ENCODE measurements around the gene PLG.
"Not testable (repeated sequence)": the region's sequence is repeated elsewhere in the genome, so short reads cannot be mapped to it uniquely, and the experiment has no call there.

PLG gene

GRCh38 chr6:160714731-160715316 lies 12.8 kb downstream of the PLG start:
- no peak overlapping the region for H3K27ac ChIP-seq (ENCODE audit: low read depth, low read length)
- H3K36me3 ChIP-seq (ENCODE audit: insufficient read depth, low read length): no peaks in the 10 kb centered on the region
- H3K4me1 ChIP-seq (ENCODE audit: insufficient read depth, low read length): no peaks in the 10 kb centered on the region
- no peak overlapping the region for H3K4me3 ChIP-seq (ENCODE audit: low read depth in 1 of 2, low read length in 2 of 2)
- H3K9me3 ChIP-seq (ENCODE audit: low read length): no peaks in the 10 kb centered on the region
- no peak overlapping the region for H3K9ac ChIP-seq (ENCODE audit: low read length)
- no peaks in the 10 kb centered on the region for H3K27me3 ChIP-seq (ENCODE audit: control insufficient read depth in 1 of 2, insufficient read depth in 2 of 2, low read length in 2 of 2)

DNA sequence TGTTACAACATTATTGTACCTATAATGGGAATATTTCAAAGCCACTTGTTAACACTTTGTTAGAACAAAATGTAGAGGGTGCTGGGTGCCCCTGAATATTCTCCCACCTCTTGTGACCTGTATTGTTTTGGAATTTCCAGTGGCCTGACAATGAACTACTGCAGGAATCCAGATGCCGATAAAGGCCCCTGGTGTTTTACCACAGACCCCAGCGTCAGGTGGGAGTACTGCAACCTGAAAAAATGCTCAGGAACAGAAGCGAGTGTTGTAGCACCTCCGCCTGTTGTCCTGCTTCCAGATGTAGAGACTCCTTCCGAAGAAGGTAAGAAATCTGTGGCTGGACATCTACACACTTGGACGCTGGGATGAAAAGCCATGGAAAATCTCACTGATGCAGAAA lies 28.9 kb downstream of the PLG start:
- H3K27me3 ChIP-seq (ENCODE audit: control insufficient read depth in 1 of 2, insufficient read depth in 2 of 2, low read length in 2 of 2): no peaks in the 10 kb centered on the region
- H3K27ac ChIP-seq (ENCODE audit: low read depth, low read length): no peak overlapping the region
- no peaks in the 10 kb centered on the region for H3K36me3 ChIP-seq (ENCODE audit: insufficient read depth, low read length)
- H3K9ac ChIP-seq (ENCODE audit: low read length): no peak overlapping the region
- H3K4me3 ChIP-seq (ENCODE audit: low read depth in 1 of 2, low read length in 2 of 2): no peak overlapping the region
- H3K9me3 ChIP-seq (ENCODE audit: low read length): no peaks in the 10 kb centered on the region
- H3K4me1 ChIP-seq (ENCODE audit: insufficient read depth, low read length): no peaks in the 10 kb centered on the region

DNA sequence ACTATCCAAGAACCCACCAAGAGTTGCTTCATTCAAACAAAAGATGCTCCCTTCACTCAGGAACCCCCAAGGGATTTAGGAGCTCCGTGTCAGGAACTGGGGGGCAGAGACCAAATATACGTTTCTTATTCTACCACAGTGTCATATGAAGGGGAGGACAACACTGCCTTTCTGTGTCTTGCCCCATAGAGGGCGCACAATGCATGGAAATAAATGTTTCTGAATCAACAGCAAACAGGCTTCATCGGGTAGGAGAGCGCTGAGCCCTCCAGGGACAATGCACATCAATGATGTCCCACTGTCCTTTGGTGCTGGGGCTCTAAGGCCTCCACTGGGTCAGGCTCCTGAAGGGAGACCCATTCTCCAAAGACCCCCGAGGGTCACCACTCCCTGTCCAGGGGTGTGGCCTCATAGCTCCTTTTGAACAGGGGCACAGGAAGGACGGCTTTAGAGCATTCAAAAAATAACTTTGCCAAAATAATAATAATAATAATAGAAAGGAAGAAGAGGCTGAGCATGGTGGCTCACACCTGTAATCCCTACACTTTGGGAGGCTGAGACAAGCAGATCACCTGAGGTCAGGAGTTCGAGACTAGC lies 31.1 kb downstream of the PLG start:
- H3K9ac ChIP-seq (ENCODE audit: low read length): no peak overlapping the region
- H3K36me3 ChIP-seq (ENCODE audit: insufficient read depth, low read length): no peaks in the 10 kb centered on the region
- no peak overlapping the region for H3K4me3 ChIP-seq (ENCODE audit: low read depth in 1 of 2, low read length in 2 of 2)
- H3K27ac ChIP-seq (ENCODE audit: low read depth, low read length): no peak overlapping the region
- H3K27me3 ChIP-seq (ENCODE audit: control insufficient read depth in 1 of 2, insufficient read depth in 2 of 2, low read length in 2 of 2): no peaks in the 10 kb centered on the region
- no peaks in the 10 kb centered on the region for H3K9me3 ChIP-seq (ENCODE audit: low read length)
- H3K4me1 ChIP-seq (ENCODE audit: insufficient read depth, low read length): no peaks in the 10 kb centered on the region

DNA sequence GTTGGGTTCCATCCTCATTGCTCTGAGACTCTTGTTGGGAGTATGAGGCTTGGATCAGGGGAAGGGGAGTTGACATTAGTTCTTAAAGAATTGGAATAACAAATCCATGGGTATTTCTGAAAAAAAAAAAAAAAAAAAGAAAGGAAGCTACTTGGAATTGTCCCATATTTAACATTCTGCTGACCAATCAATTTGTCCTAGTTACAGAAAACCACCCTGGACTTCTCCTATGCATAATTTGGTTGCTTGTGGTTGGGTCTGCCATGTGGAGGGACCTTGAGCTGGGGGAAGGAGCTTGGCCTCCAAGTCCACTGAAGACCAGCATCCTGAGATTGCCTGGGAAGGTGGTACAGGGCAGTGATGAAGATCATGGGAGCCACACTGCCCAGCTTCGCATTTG lies 32.6 kb downstream of the PLG start:
- Histone ChIP-seq H3K9ac (ENCODE audit: low read length) (no peak overlapping the region), H3K9me3 (ENCODE audit: low read length) (no peaks in the 10 kb centered on the region), H3K27me3 (ENCODE audit: control insufficient read depth in 1 of 2, insufficient read depth in 2 of 2, low read length in 2 of 2) (no peaks in the 10 kb centered on the region), H3K27ac (ENCODE audit: low read depth, low read length) (no peak overlapping the region), H3K4me3 (ENCODE audit: low read depth in 1 of 2, low read length in 2 of 2) (no peak overlapping the region), H3K36me3 (ENCODE audit: insufficient read depth, low read length) (no peaks in the 10 kb centered on the region), H3K4me1 (ENCODE audit: insufficient read depth, low read length) (no peaks in the 10 kb centered on the region)

DNA sequence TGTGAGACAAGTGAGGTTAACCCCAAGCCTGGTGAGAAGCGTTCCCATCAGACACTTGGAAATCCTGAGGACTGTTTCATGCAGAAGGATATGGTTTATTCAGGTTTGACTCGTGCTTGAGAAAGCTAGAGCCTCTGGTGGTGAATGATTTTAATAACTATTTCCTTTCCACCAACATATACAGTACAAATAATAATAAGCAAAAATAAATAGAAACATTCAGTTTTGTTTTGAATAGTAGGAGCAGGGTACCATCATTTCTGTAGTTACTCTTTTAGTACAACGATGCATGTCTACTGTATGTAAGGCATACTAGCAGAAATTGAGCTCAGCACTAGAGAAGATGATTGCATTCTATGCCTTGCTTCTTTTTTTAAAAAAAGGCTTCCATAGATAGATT lies 33.5 kb downstream of the PLG start:
- Histone ChIP-seq H3K27me3 (ENCODE audit: control insufficient read depth in 1 of 2, insufficient read depth in 2 of 2, low read length in 2 of 2) (no peaks in the 10 kb centered on the region), H3K4me1 (ENCODE audit: insufficient read depth, low read length) (no peaks in the 10 kb centered on the region), H3K27ac (ENCODE audit: low read depth, low read length) (no peak overlapping the region), H3K9me3 (ENCODE audit: low read length) (no peaks in the 10 kb centered on the region), H3K36me3 (ENCODE audit: insufficient read depth, low read length) (no peaks in the 10 kb centered on the region), H3K4me3 (ENCODE audit: low read depth in 1 of 2, low read length in 2 of 2) (no peak overlapping the region), H3K9ac (ENCODE audit: low read length) (no peak overlapping the region)

DNA sequence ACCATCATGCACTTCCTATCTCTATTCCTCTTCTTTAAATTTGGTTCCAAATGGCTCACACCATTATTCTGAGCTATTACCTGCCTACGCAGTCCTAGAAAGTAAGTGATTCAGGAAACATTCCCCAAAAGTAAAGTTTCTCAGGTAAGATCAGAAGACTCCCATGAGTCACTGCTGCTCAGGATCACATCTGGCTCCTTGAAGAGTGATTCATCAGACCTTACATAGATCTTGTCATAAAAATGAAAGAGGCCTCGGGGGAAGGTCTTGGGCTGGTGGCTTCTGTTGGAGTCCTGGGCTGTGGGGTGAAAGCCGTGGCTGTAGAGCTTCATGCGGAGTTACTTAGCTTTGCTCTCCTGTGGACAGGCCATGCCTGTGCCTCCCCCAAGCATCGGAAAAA lies 35.9 kb downstream of the PLG start:
- no peak overlapping the region for H3K27ac ChIP-seq (ENCODE audit: low read depth, low read length)
- H3K9me3 ChIP-seq (ENCODE audit: low read length): no peaks in the 10 kb centered on the region

DNA sequence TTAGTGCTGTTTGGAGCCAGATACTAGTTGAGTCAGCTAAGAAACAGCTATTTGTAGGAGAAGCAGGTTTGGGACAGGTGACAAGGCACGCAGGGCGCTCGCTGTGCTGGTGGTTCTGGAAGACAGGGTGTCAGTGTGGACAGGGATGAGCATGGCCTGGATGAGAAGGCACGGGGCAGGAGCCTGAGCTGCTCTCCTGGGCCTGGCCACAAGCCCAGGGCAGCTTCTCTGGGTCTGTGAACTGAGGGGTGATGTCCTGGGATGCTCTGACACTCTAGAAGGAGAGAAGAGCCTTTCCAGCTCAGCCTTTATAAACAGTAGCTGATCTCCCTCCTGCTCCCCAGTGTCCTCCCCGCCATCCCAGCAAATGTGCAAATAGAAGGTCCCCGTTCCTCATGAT lies 37.9 kb downstream of the PLG start:
- H3K27me3 ChIP-seq (ENCODE audit: control insufficient read depth in 1 of 2, insufficient read depth in 2 of 2, low read length in 2 of 2): no peaks in the 10 kb centered on the region
- no peaks in the 10 kb centered on the region for H3K4me1 ChIP-seq (ENCODE audit: insufficient read depth, low read length)
- no peak overlapping the region for H3K4me3 ChIP-seq (ENCODE audit: low read depth in 1 of 2, low read length in 2 of 2)
- no peak overlapping the region for H3K27ac ChIP-seq (ENCODE audit: low read depth, low read length)
- no peaks in the 10 kb centered on the region for H3K36me3 ChIP-seq (ENCODE audit: insufficient read depth, low read length)
- no peaks in the 10 kb centered on the region for H3K9me3 ChIP-seq (ENCODE audit: low read length)
- H3K9ac ChIP-seq (ENCODE audit: low read length): no peak overlapping the region

More for the DNA sequence above, 35.9 kb downstream of the PLG start:
- no peak overlapping the region for H3K9ac ChIP-seq (ENCODE audit: low read length)
- no peaks in the 10 kb centered on the region for H3K36me3 ChIP-seq (ENCODE audit: insufficient read depth, low read length)
- no peaks in the 10 kb centered on the region for H3K4me1 ChIP-seq (ENCODE audit: insufficient read depth, low read length)
- H3K4me3 ChIP-seq (ENCODE audit: low read depth in 1 of 2, low read length in 2 of 2): no peak overlapping the region
- H3K27me3 ChIP-seq (ENCODE audit: control insufficient read depth in 1 of 2, insufficient read depth in 2 of 2, low read length in 2 of 2): no peaks in the 10 kb centered on the region

DNA sequence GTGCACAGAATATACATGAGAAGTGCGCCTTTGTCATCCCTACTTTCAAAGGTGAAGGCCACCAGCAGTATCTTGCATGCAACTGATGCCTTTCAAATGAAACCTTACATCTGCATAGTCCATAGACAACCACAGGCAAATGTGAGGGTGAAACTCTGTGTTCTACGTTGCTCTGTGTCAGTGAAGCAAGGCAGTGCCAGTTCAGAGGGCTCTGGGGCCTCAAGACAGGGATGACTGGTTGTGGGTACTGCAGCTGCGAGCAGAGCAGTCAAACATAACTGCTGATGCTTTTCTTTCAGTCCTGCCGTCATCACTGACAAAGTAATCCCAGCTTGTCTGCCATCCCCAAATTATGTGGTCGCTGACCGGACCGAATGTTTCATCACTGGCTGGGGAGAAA lies 39.0 kb downstream of the PLG start:
- H3K36me3 ChIP-seq (ENCODE audit: insufficient read depth, low read length); H3K4me3 ChIP-seq (ENCODE audit: low read depth in 1 of 2, low read length in 2 of 2); H3K4me1 ChIP-seq (ENCODE audit: insufficient read depth, low read length); H3K27me3 ChIP-seq (ENCODE audit: control insufficient read depth in 1 of 2, insufficient read depth in 2 of 2, low read length in 2 of 2); H3K27ac ChIP-seq (ENCODE audit: low read depth, low read length); H3K9ac ChIP-seq (ENCODE audit: low read length); H3K9me3 ChIP-seq (ENCODE audit: low read length): not testable (repeated sequence)

DNA sequence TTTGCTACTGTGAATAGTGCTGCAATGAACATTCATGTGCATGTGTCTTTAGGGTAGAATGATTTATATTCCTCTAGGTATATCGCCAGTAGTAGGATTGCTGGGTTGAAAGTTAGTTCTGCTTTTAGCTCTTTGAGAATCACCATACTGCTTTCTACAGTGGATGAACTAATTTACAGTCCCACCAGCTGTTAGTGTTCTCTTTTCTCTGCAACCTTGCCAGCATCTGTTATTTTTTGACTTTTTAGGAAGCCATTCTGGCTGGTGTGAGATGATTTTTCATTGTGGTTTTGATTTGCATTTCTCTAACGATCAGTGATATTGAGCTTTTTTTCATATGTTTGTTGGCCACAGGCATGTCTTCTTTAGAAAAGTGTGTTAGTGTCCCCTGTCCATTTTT lies 40.0 kb downstream of the PLG start:
- no peak overlapping the region for H3K27ac ChIP-seq (ENCODE audit: low read depth, low read length)
- no peak overlapping the region for H3K4me3 ChIP-seq (ENCODE audit: low read depth in 1 of 2, low read length in 2 of 2)
- no peaks in the 10 kb centered on the region for H3K36me3 ChIP-seq (ENCODE audit: insufficient read depth, low read length)
- no peaks in the 10 kb centered on the region for H3K9me3 ChIP-seq (ENCODE audit: low read length)
- H3K27me3 ChIP-seq (ENCODE audit: control insufficient read depth in 1 of 2, insufficient read depth in 2 of 2, low read length in 2 of 2): no peaks in the 10 kb centered on the region
- no peak overlapping the region for H3K9ac ChIP-seq (ENCODE audit: low read length)
- no peaks in the 10 kb centered on the region for H3K4me1 ChIP-seq (ENCODE audit: insufficient read depth, low read length)

- Histone ChIP-seq H3K4me1 (ENCODE audit: insufficient read depth, low read length) (no peaks in the 10 kb centered on the region), H3K36me3 (ENCODE audit: insufficient read depth, low read length) (no peaks in the 10 kb centered on the region), H3K9ac (ENCODE audit: low read length) (no peak overlapping the region), H3K27ac (ENCODE audit: low read depth, low read length) (no peak overlapping the region), H3K27me3 (ENCODE audit: control insufficient read depth in 1 of 2, insufficient read depth in 2 of 2, low read length in 2 of 2) (no peaks in the 10 kb centered on the region), H3K9me3 (ENCODE audit: low read length) (no peaks in the 10 kb centered on the region), H3K4me3 (ENCODE audit: low read depth in 1 of 2, low read length in 2 of 2) (no peak overlapping the region)
These were observed 48.2 kb downstream of the PLG start for GRCh38 chr6:160750276-160750689.

DNA sequence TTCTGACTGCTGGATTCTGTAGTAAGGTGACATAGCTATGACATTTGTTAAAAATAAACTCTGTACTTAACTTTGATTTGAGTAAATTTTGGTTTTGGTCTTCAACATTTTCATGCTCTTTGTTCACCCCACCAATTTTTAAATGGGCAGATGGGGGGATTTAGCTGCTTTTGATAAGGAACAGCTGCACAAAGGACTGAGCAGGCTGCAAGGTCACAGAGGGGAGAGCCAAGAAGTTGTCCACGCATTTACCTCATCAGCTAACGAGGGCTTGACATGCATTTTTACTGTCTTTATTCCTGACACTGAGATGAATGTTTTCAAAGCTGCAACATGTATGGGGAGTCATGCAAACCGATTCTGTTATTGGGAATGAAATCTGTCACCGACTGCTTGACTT lies 51.2 kb downstream of the PLG start:
- H3K27ac ChIP-seq (ENCODE audit: low read depth, low read length); H3K9ac ChIP-seq (ENCODE audit: low read length); H3K36me3 ChIP-seq (ENCODE audit: insufficient read depth, low read length); H3K4me1 ChIP-seq (ENCODE audit: insufficient read depth, low read length); H3K27me3 ChIP-seq (ENCODE audit: control insufficient read depth in 1 of 2, insufficient read depth in 2 of 2, low read length in 2 of 2); H3K9me3 ChIP-seq (ENCODE audit: low read length); H3K4me3 ChIP-seq (ENCODE audit: low read depth in 1 of 2, low read length in 2 of 2): not testable (repeated sequence)

DNA sequence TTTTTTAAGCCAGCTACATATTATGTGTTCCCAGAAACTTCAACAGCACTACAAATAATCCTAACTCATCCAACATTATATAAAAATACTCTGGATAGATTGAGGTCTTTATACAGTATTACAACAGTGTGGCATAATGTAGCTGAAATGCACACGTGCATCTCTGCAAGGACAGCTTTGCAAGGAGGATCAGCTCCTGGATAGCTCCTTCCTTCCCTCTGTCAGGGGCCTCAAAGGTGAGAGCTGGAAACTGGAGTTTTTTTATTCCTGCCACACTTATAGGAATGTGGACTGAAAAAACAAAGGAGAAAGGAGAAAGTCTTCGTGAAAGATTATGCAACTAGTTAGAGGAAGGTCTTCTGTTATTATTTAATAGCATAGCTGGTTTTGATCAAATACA lies 53.1 kb downstream of the PLG start:
- no peak overlapping the region for H3K27ac ChIP-seq (ENCODE audit: low read depth, low read length)
- no peaks in the 10 kb centered on the region for H3K36me3 ChIP-seq (ENCODE audit: insufficient read depth, low read length)
- no peaks in the 10 kb centered on the region for H3K4me1 ChIP-seq (ENCODE audit: insufficient read depth, low read length)
- no peak overlapping the region for H3K9ac ChIP-seq (ENCODE audit: low read length)
- H3K27me3 ChIP-seq (ENCODE audit: control insufficient read depth in 1 of 2, insufficient read depth in 2 of 2, low read length in 2 of 2): no peaks in the 10 kb centered on the region
- no peak overlapping the region for H3K4me3 ChIP-seq (ENCODE audit: low read depth in 1 of 2, low read length in 2 of 2)
- H3K9me3 ChIP-seq (ENCODE audit: low read length): no peaks in the 10 kb centered on the region
